Smooth muscle cell (in vitro differentiated cells): ENCODE data around the gene CACNA2D2. TPM values are rescaled to one million over a fixed set of nuclear protein-coding genes. Genes with fewer than 3 reads are reported as not detected.
A peak's percentile ranks its signal among the peaks of the same experiment; 100 is the strongest.

Source experiments
- DNase-seq: peaks from one replicate; lab custom pipeline; 2025; ENCODE audit not compliant: unreplicated experiment; lab: John Stamatoyannopoulos, UW
- H2AFZ ChIP-seq: fragments of 200-600 bp; sonication (generic); 2 replicates; pipeline ENCODE4 v1.6.0; 2016; ENCODE audit warnings: antibody characterized with exemption, low read depth, mild to moderate bottlenecking
- H3F3A ChIP-seq: fragments of 200-600 bp; sonication (generic); 2 replicates; pipeline ENCODE4 v1.6.0; 2017; ENCODE audit warnings: antibody characterized with exemption, low read depth
- H3K27ac ChIP-seq: fragments of 200-600 bp; sonication (generic); 2 replicates; pipeline ENCODE4 v1.5.1; 2016; ENCODE audit warnings: low read depth, mild to moderate bottlenecking
- H3K27me3 ChIP-seq: fragments of 200-600 bp; sonication (generic); 2 replicates; pipeline ENCODE4 v1.6.1; 2016; ENCODE audit warnings: low read depth, mild to moderate bottlenecking
- H3K36me3 ChIP-seq: fragments of 200-600 bp; sonication (generic); 2 replicates; pipeline ENCODE4 v1.5.1; 2016; ENCODE audit warnings: low read depth
- H3K4me1 ChIP-seq: fragments of 200-600 bp; sonication (generic); 2 replicates; pipeline ENCODE4 v1.5.1; 2016; ENCODE audit warnings: low read depth
- H3K4me2 ChIP-seq: fragments of 200-600 bp; sonication (generic); 2 replicates; pipeline ENCODE4 v1.6.0; 2016; ENCODE audit warnings: mild to moderate bottlenecking
- H3K4me3 ChIP-seq: fragments of 200-600 bp; sonication (generic); 2 replicates; pipeline ENCODE4 v1.5.1; 2016; ENCODE audit warnings: mild to moderate bottlenecking
- H3K79me2 ChIP-seq: fragments of 200-600 bp; sonication (generic); 2 replicates; pipeline ENCODE4 v1.6.0; 2016; ENCODE audit warnings: low read depth, mild to moderate bottlenecking
- H3K9ac ChIP-seq: fragments of 200-600 bp; sonication (generic); 2 replicates; pipeline ENCODE4 v1.6.0; 2016; ENCODE audit warnings: low read depth
- H3K9me3 ChIP-seq: fragments of 200-600 bp; sonication (generic); replicated peaks from 2 replicates; pipeline ENCODE4 v1.5.1; 2016; ENCODE audit warnings: low read depth
- H4K20me1 ChIP-seq: fragments of 200-600 bp; sonication (generic); 2 replicates; pipeline ENCODE4 v1.6.0; 2016; ENCODE audit warnings: low read depth
- CTCF ChIP-seq: fragments of 200-600 bp; sonication (generic); IDR thresholded peaks from 2 replicates; pipeline ENCODE4 v1.5.1; 2017; ENCODE audit warnings: borderline replicate concordance, mild to moderate bottlenecking, antibody characterized with exemption; ENCODE audit not compliant: insufficient read depth, poor library complexity, severe bottlenecking
- WGBS: methylation state at CpG from one replicate; pipeline ENCODE4 v1.1.7; 2016; ENCODE audit warnings: low lambda C conversion rate; 5-methylcytosine and 5-hydroxymethylcytosine counted together
- polyA plus RNA-seq: library from polyadenylated mRNA; unstranded; fragments of >200 nt; fragmentation: Nextera tagmentation; extraction: Ambion mirVana; gene quantifications from 2 replicates; pipeline ENCODE4 v1.2.1, GENCODE V29; 2016
- total RNA-seq: library from RNA; depleted of rRNA; stranded (reverse); fragments of >200 nt; gene quantifications from 2 replicates; pipeline ENCODE4 v1.2.3, GENCODE V29; 2014

The CACNA2D2 gene
- total and polyA plus RNA-seq, 2 experiments from 2014 or later, result 0.27 to 0.51 TPM

- no peaks in the 10 kb centered on the region for H4K20me1 ChIP-seq
- peaks cover 27% of the 10 kb centered on the region for H3K79me2 ChIP-seq
- no peaks in the 10 kb centered on the region for H3K36me3 ChIP-seq
- H3K27ac ChIP-seq, result no peak overlapping the region
- no peak overlapping the region for H3K9ac ChIP-seq
- H2AFZ ChIP-seq, result no peak overlapping the region
- no peak overlapping the region for H3K4me2 ChIP-seq
- H3K9me3 ChIP-seq, result no peaks in the 10 kb centered on the region
- peak; percentile 81 for TF ChIP-seq CTCF
- no peak for DNase-seq
- H3K27me3 ChIP-seq, result no peaks in the 10 kb centered on the region
- WGBS, result 63% methylated on average over 4 of the region's 4 CpGs
- no peak overlapping the region for H3K4me3 ChIP-seq
- H3F3A ChIP-seq, result peaks cover 12% of the 10 kb centered on the region
- peaks cover 27% of the 10 kb centered on the region for H3K4me1 ChIP-seq
These were observed 178.9 kb downstream of the CACNA2D2 start for GRCh38 chr3:50324351-50325112.

GRCh38 chr3:50323614-50324199 lies 179.7 kb downstream of the CACNA2D2 start:
- Histone ChIP-seq H4K20me1 (no peaks in the 10 kb centered on the region), H3K27me3 (no peaks in the 10 kb centered on the region), H3K4me1 (peaks cover 27% of the 10 kb centered on the region), H3F3A (peaks cover 11% of the 10 kb centered on the region), H3K9me3 (no peaks in the 10 kb centered on the region), H3K4me2 (no peak overlapping the region), H3K4me3 (no peak overlapping the region), H3K36me3 (no peaks in the 10 kb centered on the region), H3K9ac (no peak overlapping the region), H3K27ac (no peak overlapping the region), H3K79me2 (peaks cover 35% of the 10 kb centered on the region), H2AFZ (no peak overlapping the region)
- no peak for DNase-seq
- no peak for TF ChIP-seq CTCF
- WGBS, result 93% methylated on average over 5 of the region's 5 CpGs

GRCh38 chr3:50323092-50323600 lies 180.3 kb downstream of the CACNA2D2 start:
- H3K79me2 ChIP-seq, result peaks cover 37% of the 10 kb centered on the region
- WGBS, result 42% methylated on average over 4 of the region's 4 CpGs
- H3K27me3 ChIP-seq, result no peaks in the 10 kb centered on the region
- H3K4me3 ChIP-seq, result no peak overlapping the region
- H2AFZ ChIP-seq, result no peak overlapping the region
- H3K9me3 ChIP-seq, result no peaks in the 10 kb centered on the region
- no peak for TF ChIP-seq CTCF
- H4K20me1 ChIP-seq, result peaks cover 4% of the 10 kb centered on the region
- peaks cover 6% of the 10 kb centered on the region for H3F3A ChIP-seq
- no peak overlapping the region for H3K27ac ChIP-seq
- peaks cover 24% of the 10 kb centered on the region for H3K4me1 ChIP-seq
- no peak for DNase-seq
- H3K36me3 ChIP-seq, result no peaks in the 10 kb centered on the region
- H3K9ac ChIP-seq, result no peak overlapping the region
- H3K4me2 ChIP-seq, result no peak overlapping the region
